Karpas-422 (cell line): ENCODE data around the gene MMS19. TPM values are rescaled to one million over a fixed set of nuclear protein-coding genes. Genes with fewer than 3 reads are reported as not detected.

Experiments used
- DNase-seq: peaks from one replicate; pipeline ENCODE4 v3.0.0-alpha.2; 2015
- H2AFZ ChIP-seq: fragments of 200-600 bp; sonication (generic); 2 replicates; pipeline ENCODE4 v1.6.1; 2014; ENCODE audit warnings: antibody characterized with exemption, low read length, mixed read lengths
- H3K27ac ChIP-seq: fragments of 200-600 bp; sonication (generic); 2 replicates; pipeline ENCODE4 v1.5.1; 2014; ENCODE audit warnings: mild to moderate bottlenecking, low read length, moderate library complexity
- H3K27me3 ChIP-seq: fragments of 200-600 bp; sonication (generic); 2 replicates; pipeline ENCODE4 v1.6.1; 2014; ENCODE audit warnings: low read length, mixed read lengths
- H3K36me3 ChIP-seq: fragments of 200-600 bp; sonication (generic); 2 replicates; pipeline ENCODE4 v1.6.1; 2014; ENCODE audit warnings: low read length, mixed read lengths; ENCODE audit not compliant: insufficient read depth
- H3K4me1 ChIP-seq: fragments of 200-600 bp; sonication (generic); 2 replicates; pipeline ENCODE4 v1.6.1; 2014; ENCODE audit warnings: mild to moderate bottlenecking, low read length, mixed read lengths
- H3K4me2 ChIP-seq: fragments of 200-600 bp; sonication (generic); 2 replicates; pipeline ENCODE4 v1.6.1; 2014; ENCODE audit warnings: low read length, low read depth, mild to moderate bottlenecking; ENCODE audit not compliant: poor library complexity, severe bottlenecking
- H3K4me3 ChIP-seq: fragments of 200-600 bp; sonication (generic); 2 replicates; pipeline ENCODE4 v1.5.1; 2014; ENCODE audit warnings: mild to moderate bottlenecking, antibody characterized with exemption, low read length, mixed read lengths
- H3K79me2 ChIP-seq: fragments of 200-600 bp; sonication (generic); 2 replicates; pipeline ENCODE4 v1.6.1; 2014; ENCODE audit warnings: mild to moderate bottlenecking, low read length, mixed read lengths
- H3K9ac ChIP-seq: fragments of 200-600 bp; sonication (generic); 2 replicates; pipeline ENCODE4 v1.6.0; 2014; ENCODE audit warnings: low read length
- H3K9me2 ChIP-seq: fragments of 200-600 bp; sonication (generic), shearing (Covaris generic); replicated peaks from 2 replicates; pipeline ENCODE4 v1.6.0; 2014; ENCODE audit warnings: mild to moderate bottlenecking, low read length, moderate library complexity; ENCODE audit not compliant: insufficient read depth
- H3K9me3 ChIP-seq: fragments of 300-700, 200-600 bp; sonication (generic); 2 replicates; pipeline ENCODE4 v1.6.1; 2014; ENCODE audit warnings: low read length, mixed read lengths
- H4K20me1 ChIP-seq: fragments of 200-600 bp; sonication (generic); 2 replicates; pipeline ENCODE4 v1.6.1; 2014; ENCODE audit warnings: mild to moderate bottlenecking, antibody characterized with exemption, low read length, low read depth; ENCODE audit not compliant: insufficient read depth
- total RNA-seq: library from RNA; depleted of rRNA; stranded (reverse); fragments of >200 nt; shearing (Covaris generic); gene quantifications from 2 replicates; pipeline ENCODE4 v1.2.3, GENCODE V29; 2014; ENCODE audit warnings: low replicate concordance; rRNA removed

MMS19 gene, protein sequence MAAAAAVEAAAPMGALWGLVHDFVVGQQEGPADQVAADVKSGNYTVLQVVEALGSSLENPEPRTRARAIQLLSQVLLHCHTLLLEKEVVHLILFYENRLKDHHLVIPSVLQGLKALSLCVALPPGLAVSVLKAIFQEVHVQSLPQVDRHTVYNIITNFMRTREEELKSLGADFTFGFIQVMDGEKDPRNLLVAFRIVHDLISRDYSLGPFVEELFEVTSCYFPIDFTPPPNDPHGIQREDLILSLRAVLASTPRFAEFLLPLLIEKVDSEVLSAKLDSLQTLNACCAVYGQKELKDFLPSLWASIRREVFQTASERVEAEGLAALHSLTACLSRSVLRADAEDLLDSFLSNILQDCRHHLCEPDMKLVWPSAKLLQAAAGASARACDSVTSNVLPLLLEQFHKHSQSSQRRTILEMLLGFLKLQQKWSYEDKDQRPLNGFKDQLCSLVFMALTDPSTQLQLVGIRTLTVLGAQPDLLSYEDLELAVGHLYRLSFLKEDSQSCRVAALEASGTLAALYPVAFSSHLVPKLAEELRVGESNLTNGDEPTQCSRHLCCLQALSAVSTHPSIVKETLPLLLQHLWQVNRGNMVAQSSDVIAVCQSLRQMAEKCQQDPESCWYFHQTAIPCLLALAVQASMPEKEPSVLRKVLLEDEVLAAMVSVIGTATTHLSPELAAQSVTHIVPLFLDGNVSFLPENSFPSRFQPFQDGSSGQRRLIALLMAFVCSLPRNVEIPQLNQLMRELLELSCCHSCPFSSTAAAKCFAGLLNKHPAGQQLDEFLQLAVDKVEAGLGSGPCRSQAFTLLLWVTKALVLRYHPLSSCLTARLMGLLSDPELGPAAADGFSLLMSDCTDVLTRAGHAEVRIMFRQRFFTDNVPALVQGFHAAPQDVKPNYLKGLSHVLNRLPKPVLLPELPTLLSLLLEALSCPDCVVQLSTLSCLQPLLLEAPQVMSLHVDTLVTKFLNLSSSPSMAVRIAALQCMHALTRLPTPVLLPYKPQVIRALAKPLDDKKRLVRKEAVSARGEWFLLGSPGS
- 45.2 and 56.0 TPM in 2 replicates for total RNA-seq

- Histone ChIP-seq H3K4me3 (peak within 1 kb of the TSS; percentile 93), H3K36me3 (no peaks in the 10 kb centered on the region), H4K20me1 (no peaks in the 10 kb centered on the region), H3K27me3 (no peaks in the 10 kb centered on the region), H3K4me2 (peak within 1 kb of the TSS; percentile 93), H3K9ac (peak within 1 kb of the TSS; percentile 87), H3K79me2 (peaks cover 49% of the 10 kb centered on the region), H3K4me1 (peaks cover 25% of the 10 kb centered on the region), H3K27ac (peak within 1 kb of the TSS; percentile 71), H3K9me3 (no peaks in the 10 kb centered on the region), H3K9me2 (no peaks in the 10 kb centered on the region), H2AFZ (peak within 1 kb of the TSS; percentile 87)
- peak; percentile 96 for DNase-seq
These were observed at the start of gene MMS19 for GRCh38 chr10:97498076-97498840. TSS of gene MMS19 (minus strand) at chr10:97498422. CDS start at chr10:97498384, 38 bp downstream.

GRCh38 chr10:97547962-97548361 lies 49.7 kb upstream of the MMS19 start:
- Histone ChIP-seq H3K79me2 (no peaks in the 10 kb centered on the region), H3K36me3 (no peaks in the 10 kb centered on the region), H3K4me3 (no peak overlapping the region), H2AFZ (no peak overlapping the region), H3K27ac (no peak overlapping the region), H3K9me3 (no peaks in the 10 kb centered on the region), H3K9me2 (no peaks in the 10 kb centered on the region), H3K27me3 (no peaks in the 10 kb centered on the region), H3K4me1 (no peaks in the 10 kb centered on the region; the same call in 1 of the 2 replicates), H3K9ac (no peak overlapping the region), H4K20me1 (no peaks in the 10 kb centered on the region), H3K4me2 (no peak overlapping the region)
- DNase-seq, result no peak

- H3K4me2 ChIP-seq, result no peak overlapping the region
- H3K4me1 ChIP-seq, result no peaks in the 10 kb centered on the region; the same call in 1 of the 2 replicates
- no peak overlapping the region for H3K27ac ChIP-seq
- no peak overlapping the region for H3K4me3 ChIP-seq
- no peak overlapping the region for H2AFZ ChIP-seq
- no peaks in the 10 kb centered on the region for H3K36me3 ChIP-seq
- no peak for DNase-seq
- no peaks in the 10 kb centered on the region for H3K9me3 ChIP-seq
- H3K79me2 ChIP-seq, result no peaks in the 10 kb centered on the region
- H4K20me1 ChIP-seq, result no peaks in the 10 kb centered on the region
- no peak overlapping the region for H3K9ac ChIP-seq
- no peaks in the 10 kb centered on the region for H3K9me2 ChIP-seq
- no peaks in the 10 kb centered on the region for H3K27me3 ChIP-seq
These were observed 49.0 kb upstream of the MMS19 start for GRCh38 chr10:97547271-97547600.

DNA sequence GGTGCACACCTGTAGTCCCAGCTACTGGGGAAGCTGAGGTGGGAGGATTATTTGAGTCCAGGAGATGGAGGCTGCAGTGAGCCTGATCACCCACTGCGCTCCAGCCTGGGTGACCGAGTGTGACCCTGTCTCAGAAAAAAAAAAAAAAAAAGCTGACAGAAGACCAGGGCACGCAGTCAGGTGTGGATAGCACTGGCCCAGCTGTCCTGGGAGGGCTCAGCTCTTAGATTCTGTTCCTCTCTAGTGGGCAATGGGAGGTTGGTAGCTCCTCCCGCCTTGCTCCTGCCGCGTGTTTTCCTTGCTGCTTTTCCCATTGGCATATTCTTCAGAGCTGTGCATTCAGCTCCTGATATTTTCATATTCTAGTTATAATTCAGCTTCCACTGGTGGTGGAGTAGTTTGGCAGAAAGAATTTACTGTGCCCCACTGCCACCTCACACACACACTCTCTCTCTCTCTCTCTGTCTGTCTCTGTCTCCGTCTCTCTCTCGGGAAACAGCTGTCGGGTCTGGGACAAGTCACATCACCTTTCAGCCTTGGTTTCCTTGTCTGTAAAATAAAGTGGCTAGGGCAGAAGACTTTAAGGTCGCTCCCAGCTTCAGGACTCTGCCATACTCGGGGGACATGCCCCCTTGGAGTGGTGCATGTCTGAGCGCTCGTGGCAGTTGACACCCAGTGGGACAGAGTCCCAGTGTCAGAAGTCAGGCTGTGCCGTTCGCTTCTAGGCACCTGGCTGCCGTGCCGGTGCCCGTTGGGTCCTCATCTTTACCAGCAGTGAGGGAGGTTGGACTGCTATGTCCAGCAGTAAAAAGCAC lies 48.4 kb upstream of the MMS19 start:
- no peaks in the 10 kb centered on the region for H3K9me3 ChIP-seq
- no peaks in the 10 kb centered on the region for H3K79me2 ChIP-seq
- no peak for DNase-seq
- no peak overlapping the region for H2AFZ ChIP-seq
- no peaks in the 10 kb centered on the region for H3K27me3 ChIP-seq
- H3K9me2 ChIP-seq, result no peaks in the 10 kb centered on the region
- H3K4me1 ChIP-seq, result no peaks in the 10 kb centered on the region; the same call in 1 of the 2 replicates
- H3K36me3 ChIP-seq, result no peaks in the 10 kb centered on the region
- H3K9ac ChIP-seq, result no peak overlapping the region
- no peak overlapping the region for H3K4me2 ChIP-seq
- H4K20me1 ChIP-seq, result no peaks in the 10 kb centered on the region
- no peak overlapping the region for H3K27ac ChIP-seq
- no peak overlapping the region for H3K4me3 ChIP-seq

GRCh38 chr10:97543025-97543546 lies 44.9 kb upstream of the MMS19 start:
- no peak for DNase-seq
- H3K4me2 ChIP-seq, result no peak overlapping the region
- H3K4me3 ChIP-seq, result no peak overlapping the region
- H4K20me1 ChIP-seq, result no peaks in the 10 kb centered on the region
- H3K27me3 ChIP-seq, result no peaks in the 10 kb centered on the region
- no peaks in the 10 kb centered on the region for H3K36me3 ChIP-seq
- no peaks in the 10 kb centered on the region for H3K9me3 ChIP-seq
- no peaks in the 10 kb centered on the region; the same call in 1 of the 2 replicates for H3K4me1 ChIP-seq
- H3K9ac ChIP-seq, result no peak overlapping the region
- H2AFZ ChIP-seq, result no peak overlapping the region
- H3K79me2 ChIP-seq, result no peaks in the 10 kb centered on the region
- H3K27ac ChIP-seq, result no peak overlapping the region
- H3K9me2 ChIP-seq, result no peaks in the 10 kb centered on the region

GRCh38 chr10:97542169-97543024 lies 44.2 kb upstream of the MMS19 start:
- Histone ChIP-seq H3K4me1 (no peaks in the 10 kb centered on the region; the same call in 1 of the 2 replicates), H3K36me3 (no peaks in the 10 kb centered on the region), H3K9me3 (no peaks in the 10 kb centered on the region), H3K4me2 (no peak overlapping the region), H3K9ac (no peak overlapping the region), H4K20me1 (no peaks in the 10 kb centered on the region), H3K79me2 (no peaks in the 10 kb centered on the region), H3K27me3 (no peaks in the 10 kb centered on the region), H2AFZ (no peak overlapping the region), H3K27ac (no peak overlapping the region), H3K4me3 (no peak overlapping the region), H3K9me2 (no peaks in the 10 kb centered on the region)
- no peak for DNase-seq
